ENCODE data around the gene TIMP1. TPM values are rescaled to one million over a fixed set of nuclear protein-coding genes. Genes with fewer than 3 reads are reported as not detected.

The TIMP1 gene
- total and polyA plus RNA-seq, 2 experiments from 2014 or later, result 4,277 to 13,908 TPM

- H3K9me3 ChIP-seq (ENCODE audit: low read depth), result no peaks in the 10 kb centered on the region
- no peak for TF ChIP-seq EZH2 (IDR thresholded peaks at IDR 0.05; ENCODE audit: insufficient read depth, poor library complexity, severe bottlenecking)
- no peak for TF ChIP-seq EZH2phosphoT487 (IDR thresholded peaks at IDR 0.05; ENCODE audit: insufficient read depth, low read depth)
- no peaks in the 10 kb centered on the region for H3K4me1 ChIP-seq (ENCODE audit: insufficient read depth)
- no peaks in the 10 kb centered on the region for H4K20me1 ChIP-seq (ENCODE audit: insufficient read depth)
- in situ Hi-C loops (cut with MboI), result no loop called here
- H2AFZ ChIP-seq, result no peak overlapping the region
- 0 out of 2 replicates have a peak, but pooled peaks cover 4% of the 10 kb centered on the region for H3F3A ChIP-seq (ENCODE audit: insufficient read depth)
- no peak overlapping the region for H3K27ac ChIP-seq
- H3K4me2 ChIP-seq (ENCODE audit: unreplicated experiment), result no peak overlapping the region
- no peak for DNase-seq
- 95 to 97% methylated on average over 13 to 16 of the region's 16 CpGs for WGBS, 2 experiments (ENCODE audit: low coverage in 1 of 2, low lambda C conversion rate in 2 of 2, missing lambda C conversion rate in 2 of 2)
- H3K9me2 ChIP-seq (ENCODE audit: insufficient read depth), result no peaks in the 10 kb centered on the region
- H3K4me3 ChIP-seq, result no peak overlapping the region
- no peaks in the 10 kb centered on the region; the same call in 1 of the 2 replicates for H3K36me3 ChIP-seq (ENCODE audit: low read depth)
- H3K27me3 ChIP-seq (replicated peaks; ENCODE audit: insufficient read depth), result no peaks in the 10 kb centered on the region
- no peak overlapping the region for H3K9ac ChIP-seq
- no peaks in the 10 kb centered on the region for H3K79me2 ChIP-seq (ENCODE audit: insufficient read depth)
Observed at GRCh38 chrX:47634871-47635575, 52.8 kb downstream of the TIMP1 start.

Small RNAs within 50 kb of the gene (microRNA-seq; reads per million reads assigned to microRNA genes)
- not detected for gene MIR4769 (ENCODE audit: borderline number of aligned reads)

Small RNAs within 50 kb of the gene (small RNA-seq; reads per million reads assigned to genes)
- not detected for gene MIR4769 (ENCODE audit: low read depth, low replicate concordance)

Other genes starting within 250 kb of the TIMP1 start
- gene ZNF157, start 211.9 kb upstream of the TIMP1 start, total RNA-seq (2014; rRNA removed; shearing (Covaris generic)), result not detected in 2 replicates
- gene ZNF157, start 211.9 kb upstream of the TIMP1 start, polyA plus RNA-seq (2016; fragmentation: Nextera tagmentation; extraction: Ambion mirVana), result not detected in 2 replicates
- 7.1 and 8.5 TPM in 2 replicates for gene ZNF41, start 99.2 kb upstream of the TIMP1 start, total RNA-seq (2014; rRNA removed; shearing (Covaris generic))
- 6.1 and 6.3 TPM in 2 replicates for gene ZNF41, start 99.2 kb upstream of the TIMP1 start, polyA plus RNA-seq (2016; fragmentation: Nextera tagmentation; extraction: Ambion mirVana)
- gene ARAF, start 21.2 kb upstream of the TIMP1 start, total RNA-seq (2014; rRNA removed; shearing (Covaris generic)), result 21.4 and 32.0 TPM in 2 replicates
- 74.8 and 78.0 TPM in 2 replicates for gene ARAF, start 21.2 kb upstream of the TIMP1 start, polyA plus RNA-seq (2016; fragmentation: Nextera tagmentation; extraction: Ambion mirVana)
- gene SYN1, start 37.4 kb downstream of the TIMP1 start, total RNA-seq (2014; rRNA removed; shearing (Covaris generic)), result not detected in 2 replicates
- 0.32 and 0.34 TPM in 2 replicates for gene SYN1, start 37.4 kb downstream of the TIMP1 start, polyA plus RNA-seq (2016; fragmentation: Nextera tagmentation; extraction: Ambion mirVana)
- 1.4 TPM in 1 of 2 replicates, not detected in the other for gene CFP, start 47.5 kb downstream of the TIMP1 start, total RNA-seq (2014; rRNA removed; shearing (Covaris generic))
- gene CFP, start 47.5 kb downstream of the TIMP1 start, polyA plus RNA-seq (2016; fragmentation: Nextera tagmentation; extraction: Ambion mirVana), result 0.15 TPM in 1 of 2 replicates, not detected in the other
- 35.3 and 46.6 TPM in 2 replicates for gene ELK1, start 68.1 kb downstream of the TIMP1 start, total RNA-seq (2014; rRNA removed; shearing (Covaris generic))
- gene ELK1, start 68.1 kb downstream of the TIMP1 start, polyA plus RNA-seq (2016; fragmentation: Nextera tagmentation; extraction: Ambion mirVana), result 47.7 and 49.5 TPM in 2 replicates
- 130 and 133 TPM in 2 replicates for gene UXT, start 76.7 kb downstream of the TIMP1 start, total RNA-seq (2014; rRNA removed; shearing (Covaris generic))
- gene UXT, start 76.7 kb downstream of the TIMP1 start, polyA plus RNA-seq (2016; fragmentation: Nextera tagmentation; extraction: Ambion mirVana), result 158 and 160 TPM in 2 replicates

All from GM23248 (cell line).